H9 (cell line): ENCODE results near the gene SLC22A5. TPM values are rescaled to one million over a fixed set of nuclear protein-coding genes. Genes with fewer than 3 reads are reported as not detected.

ENCODE experiments used
- DNase-seq: peaks from one replicate; pipeline ENCODE4 v3.0.0-alpha.2; 2017
- H2AFZ ChIP-seq: one replicate; pipeline ENCODE4 v1.6.1; 2013; ENCODE audit warnings: mild to moderate bottlenecking, low read length, control low read depth, moderate library complexity
- H2AK5ac ChIP-seq: 2 replicates; pipeline ENCODE4 v1.6.1; 2013; ENCODE audit warnings: low read length, control low read depth, mixed read lengths; ENCODE audit not compliant: insufficient read length
- H2BK120ac ChIP-seq: one replicate; pipeline ENCODE4 v1.6.1; 2013; ENCODE audit warnings: low read depth, mild to moderate bottlenecking, low read length, control low read depth, inconsistent platforms; ENCODE audit not compliant: poor library complexity, severe bottlenecking
- H2BK12ac ChIP-seq: 2 replicates; pipeline ENCODE4 v1.6.1; 2013; ENCODE audit warnings: low read length, control low read depth, mixed read lengths, low read depth; ENCODE audit not compliant: insufficient read length
- H2BK15ac ChIP-seq: 2 replicates; pipeline ENCODE4 v1.6.1; 2013; ENCODE audit warnings: low read depth, low read length, control low read depth
- H2BK20ac ChIP-seq: one replicate; pipeline ENCODE4 v1.6.1; 2013; ENCODE audit warnings: low read depth, mild to moderate bottlenecking, low read length, control low read depth, inconsistent platforms; ENCODE audit not compliant: poor library complexity, severe bottlenecking
- H2BK5ac ChIP-seq: 2 replicates; pipeline ENCODE4 v1.6.1; 2013; ENCODE audit warnings: low read length, control low read depth, mixed read lengths; ENCODE audit not compliant: insufficient read length
- H3K14ac ChIP-seq: 2 replicates; pipeline ENCODE4 v1.6.1; 2013; ENCODE audit warnings: low read length, control low read depth; ENCODE audit not compliant: insufficient read depth
- H3K18ac ChIP-seq: 2 replicates; pipeline ENCODE4 v1.6.1; 2013; ENCODE audit warnings: low read depth, mild to moderate bottlenecking, mixed read lengths, low read length, control low read depth; ENCODE audit not compliant: insufficient read length
- H3K23ac ChIP-seq: 2 replicates; pipeline ENCODE4 v1.6.1; 2013; ENCODE audit warnings: low read length, control low read depth, mixed read lengths, low read depth; ENCODE audit not compliant: insufficient read length
- H3K23me2 ChIP-seq: 2 replicates; pipeline ENCODE4 v1.6.1; 2013; ENCODE audit warnings: low read depth, mild to moderate bottlenecking, mixed read lengths, low read length, control low read depth; ENCODE audit not compliant: insufficient read length, poor library complexity, severe bottlenecking
- H3K27ac ChIP-seq: 2 replicates; pipeline ENCODE4 v1.5.1; 2013; ENCODE audit warnings: low read length, control low read depth, mixed read lengths, low read depth; ENCODE audit not compliant: insufficient read length
- H3K27me3 ChIP-seq: 2 replicates; pipeline ENCODE4 v1.6.1; 2013; ENCODE audit warnings: low read length, control low read depth, inconsistent platforms; ENCODE audit not compliant: insufficient read depth
- H3K4ac ChIP-seq: 2 replicates; pipeline ENCODE4 v1.6.1; 2013; ENCODE audit warnings: low read depth, mild to moderate bottlenecking, control low read depth, inconsistent platforms, low read length, moderate library complexity
- H3K4me1 ChIP-seq: 2 replicates; pipeline ENCODE4 v1.6.1; 2013; ENCODE audit warnings: low read length, control low read depth, inconsistent platforms; ENCODE audit not compliant: insufficient read depth
- H3K4me2 ChIP-seq: 2 replicates; pipeline ENCODE4 v1.6.1; 2013; ENCODE audit warnings: low read length, control low read depth, mixed read lengths; ENCODE audit not compliant: insufficient read length, insufficient read depth
- H3K56ac ChIP-seq: 2 replicates; pipeline ENCODE4 v1.6.1; 2013; ENCODE audit warnings: low read depth, mild to moderate bottlenecking, mixed read lengths, low read length, control low read depth; ENCODE audit not compliant: insufficient read length
- H3K79me1 ChIP-seq: 2 replicates; pipeline ENCODE4 v1.6.1; 2013; ENCODE audit warnings: low read depth, mild to moderate bottlenecking, moderate library complexity, low read length, control low read depth, inconsistent platforms; ENCODE audit not compliant: insufficient read depth, poor library complexity, severe bottlenecking
- H3K79me2 ChIP-seq: 2 replicates; pipeline ENCODE4 v1.6.1; 2013; ENCODE audit warnings: low read length, control low read depth, inconsistent platforms; ENCODE audit not compliant: insufficient read depth
- H3K9ac ChIP-seq: 2 replicates; pipeline ENCODE4 v1.6.1; 2013; ENCODE audit warnings: low read length, control low read depth, mixed read lengths; ENCODE audit not compliant: insufficient read length; ENCODE audit errors: extremely low read depth
- H3K9me3 ChIP-seq: one replicate; pipeline ENCODE4 v1.6.1; 2013; ENCODE audit warnings: low read depth, low read length, inconsistent platforms; ENCODE audit not compliant: control insufficient read depth
- H3T11ph ChIP-seq: one replicate; pipeline ENCODE4 v1.6.1; 2013; ENCODE audit warnings: mild to moderate bottlenecking, low read length, control low read depth, inconsistent platforms
- H4K20me1 ChIP-seq: one replicate; pipeline ENCODE4 v1.6.1; 2013; ENCODE audit not compliant: control insufficient read depth, insufficient read length, insufficient read depth
- H4K5ac ChIP-seq: 2 replicates; pipeline ENCODE4 v1.6.1; 2013; ENCODE audit warnings: low read depth, mild to moderate bottlenecking, mixed read lengths, low read length, control low read depth; ENCODE audit not compliant: insufficient read length
- H4K8ac ChIP-seq: replicated peaks from 2 replicates; pipeline ENCODE4 v1.6.1; 2013; ENCODE audit warnings: low read length, control low read depth, mixed read lengths, low read depth; ENCODE audit not compliant: insufficient read length
- H4K91ac ChIP-seq: 2 replicates; pipeline ENCODE4 v1.6.1; 2013; ENCODE audit warnings: low read depth, mild to moderate bottlenecking, moderate library complexity, mixed read lengths, low read length, control low read depth; ENCODE audit not compliant: insufficient read length
- H3K27ac Mint-ChIP-seq, 3 experiments: 2 replicates in 2 of 3; 3 replicates in 1 of 3; pipeline ENCODE4 v1.8.0; 2020 to 2021; ENCODE audit warnings: mixed read lengths in 3 of 3, mild to moderate bottlenecking in 1 of 3, moderate library complexity in 1 of 3
- H3K27me3 Mint-ChIP-seq: 2 replicates; pipeline ENCODE4 v1.8.0; 2021; ENCODE audit warnings: low read depth, mild to moderate bottlenecking, moderate library complexity, mixed read lengths
- H3K36me3 Mint-ChIP-seq, 3 experiments: 2 replicates in 2 of 3; 3 replicates in 1 of 3; pipeline ENCODE4 v1.8.0; 2020 to 2021; ENCODE audit warnings: low read depth in 3 of 3, mixed read lengths in 3 of 3; ENCODE audit not compliant: insufficient read depth in 1 of 3
- H3K4me1 Mint-ChIP-seq, 2 experiments: 2 replicates each; pipeline ENCODE4 v1.8.0; 2020; ENCODE audit warnings: mixed read lengths in 2 of 2
- H3K4me3 Mint-ChIP-seq, 2 experiments: 2 replicates in 1 of 2; 3 replicates in 1 of 2; pipeline ENCODE4 v1.8.0; 2020 to 2021; ENCODE audit warnings: mild to moderate bottlenecking in 2 of 2, mixed read lengths in 2 of 2, moderate library complexity in 1 of 2
- H3K9me3 Mint-ChIP-seq, 2 experiments: 2 replicates in 1 of 2; 3 replicates in 1 of 2; pipeline ENCODE4 v1.8.0; 2020; ENCODE audit warnings: mild to moderate bottlenecking in 2 of 2, mixed read lengths in 2 of 2, moderate library complexity in 1 of 2
- WGBS: extraction: QIAGEN DNeasy Blood & Tissue Kit; methylation state at CpG from one replicate; pipeline ENCODE4 v1.1.7; 2013; ENCODE audit warnings: missing lambda C conversion rate, low lambda C conversion rate, mixed read lengths; ENCODE audit not compliant: insufficient read length; ENCODE audit errors: extremely low coverage; 5-methylcytosine and 5-hydroxymethylcytosine counted together
- total RNA-seq: library from RNA; stranded (reverse); gene quantifications from 2 replicates; pipeline ENCODE4 v1.2.1, GENCODE V29; 2021
- TF ChIP-seq, protein P1 (sequence below): fragments of 200-600 bp; sonication (generic); conservative IDR thresholded peaks from 3 replicates; pipeline ENCODE4 v1.8.0; 2021; ENCODE audit warnings: antibody characterized with exemption, mild to moderate bottlenecking

Gene SLC22A5
- total RNA-seq, 1 experiment from 2014 or later, result 3.4 TPM

DNA sequence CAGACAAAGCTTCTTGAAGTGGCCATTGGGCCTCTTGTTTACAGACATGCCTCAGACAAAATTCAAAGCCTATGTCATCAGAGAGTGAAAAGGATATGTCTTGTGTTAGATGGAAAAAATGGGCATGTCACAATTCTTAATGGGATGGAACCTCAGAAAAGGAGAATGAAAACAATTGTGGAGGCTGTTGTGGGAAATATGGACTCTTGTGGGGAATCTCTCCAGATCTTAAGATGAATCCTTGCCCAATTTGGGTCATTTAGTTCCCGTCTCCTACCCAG is 19.5 kb downstream of the SLC22A5 start:
- no peaks in the 10 kb centered on the region for H3K23me2 ChIP-seq
- no CpG with 5 or more reads among the region's 1 CpG for WGBS
- no peak for DNase-seq
- H3K36me3 Mint-ChIP-seq, result no peaks in the 10 kb centered on the region; a peak in 1 of 7 replicates
- 0 out of 7 replicates have a peak overlapping the region, but pooled peaks of 1 of the 3 experiments have one; percentile 18 for H3K27ac Mint-ChIP-seq
- H4K91ac ChIP-seq, result no peak overlapping the region
- no peak overlapping the region for H2BK5ac ChIP-seq
- H4K5ac ChIP-seq, result no peak overlapping the region
- H3K18ac ChIP-seq, result no peak overlapping the region
- H4K20me1 ChIP-seq, result no peaks in the 10 kb centered on the region
- H3K4me1 Mint-ChIP-seq, result peaks cover 8 to 11% of the 10 kb centered on the region in 2 experiments
- H3T11ph ChIP-seq, result no peak overlapping the region
- no peak overlapping the region for H3K4ac ChIP-seq
- H2BK12ac ChIP-seq, result no peak overlapping the region
- no peaks in the 10 kb centered on the region for H3K79me1 ChIP-seq
- H3K4me2 ChIP-seq, result no peak overlapping the region
- TF ChIP-seq, protein P1, sequence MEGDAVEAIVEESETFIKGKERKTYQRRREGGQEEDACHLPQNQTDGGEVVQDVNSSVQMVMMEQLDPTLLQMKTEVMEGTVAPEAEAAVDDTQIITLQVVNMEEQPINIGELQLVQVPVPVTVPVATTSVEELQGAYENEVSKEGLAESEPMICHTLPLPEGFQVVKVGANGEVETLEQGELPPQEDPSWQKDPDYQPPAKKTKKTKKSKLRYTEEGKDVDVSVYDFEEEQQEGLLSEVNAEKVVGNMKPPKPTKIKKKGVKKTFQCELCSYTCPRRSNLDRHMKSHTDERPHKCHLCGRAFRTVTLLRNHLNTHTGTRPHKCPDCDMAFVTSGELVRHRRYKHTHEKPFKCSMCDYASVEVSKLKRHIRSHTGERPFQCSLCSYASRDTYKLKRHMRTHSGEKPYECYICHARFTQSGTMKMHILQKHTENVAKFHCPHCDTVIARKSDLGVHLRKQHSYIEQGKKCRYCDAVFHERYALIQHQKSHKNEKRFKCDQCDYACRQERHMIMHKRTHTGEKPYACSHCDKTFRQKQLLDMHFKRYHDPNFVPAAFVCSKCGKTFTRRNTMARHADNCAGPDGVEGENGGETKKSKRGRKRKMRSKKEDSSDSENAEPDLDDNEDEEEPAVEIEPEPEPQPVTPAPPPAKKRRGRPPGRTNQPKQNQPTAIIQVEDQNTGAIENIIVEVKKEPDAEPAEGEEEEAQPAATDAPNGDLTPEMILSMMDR, result no peak
- H2AK5ac ChIP-seq, result no peak overlapping the region
- H3K14ac ChIP-seq, result no peak overlapping the region
- H3K4me1 ChIP-seq, result no peaks in the 10 kb centered on the region
- H2BK20ac ChIP-seq, result no peak overlapping the region
- no peaks in the 10 kb centered on the region for H3K9me3 ChIP-seq
- no peak overlapping the region for H2BK120ac ChIP-seq
- H3K4me3 Mint-ChIP-seq, result no peak overlapping the region
- no peak overlapping the region for H2BK15ac ChIP-seq
- H3K27ac ChIP-seq, result no peak overlapping the region
- H2AFZ ChIP-seq, result no peak overlapping the region
- no peak overlapping the region for H3K56ac ChIP-seq
- no peaks in the 10 kb centered on the region for H3K27me3 Mint-ChIP-seq
- no peaks in the 10 kb centered on the region for H3K27me3 ChIP-seq
- H3K9me3 Mint-ChIP-seq, result no peaks in the 10 kb centered on the region
- H3K9ac ChIP-seq, result no peak overlapping the region
- no peak overlapping the region for H4K8ac ChIP-seq
- H3K23ac ChIP-seq, result no peak overlapping the region
- H3K79me2 ChIP-seq, result no peaks in the 10 kb centered on the region
